Natural killer cell (primary cell): ENCODE results near the gene TTF2. TPM values are rescaled to one million over a fixed set of nuclear protein-coding genes. Genes with fewer than 3 reads are reported as not detected.

ENCODE experiments used
- ATAC-seq, 3 donors: fragments of 150-1000 bp in 2 of 3; fragments of 200-7000 bp in 1 of 3; cut with Tn5 transposase; 1 replicate in 1 of 3; 2 replicates in 2 of 3; pipeline ENCODE4 v1.10.0; 2021; ENCODE audit warnings: mild to moderate bottlenecking in 2 of 3, moderate library complexity in 2 of 3
- DNase-seq, 2 donors: peaks; one replicate each; pipeline versions ENCODE4 v3.0.0 to v3.0.0-alpha.2; 2013 to 2021; ENCODE audit warnings: mixed read lengths in 1 of 2
- H3K27ac ChIP-seq: one replicate; pipeline ENCODE4 v1.5.1; 2013; ENCODE audit warnings: mild to moderate bottlenecking, low read length
- H3K27me3 ChIP-seq: one replicate; pipeline ENCODE4 v1.6.1; 2013; ENCODE audit warnings: low read length; ENCODE audit not compliant: control insufficient read depth, insufficient read depth
- H3K36me3 ChIP-seq: one replicate; pipeline ENCODE4 v1.6.1; 2013; ENCODE audit warnings: low read length; ENCODE audit not compliant: control insufficient read depth, insufficient read depth
- H3K4me1 ChIP-seq: one replicate; pipeline ENCODE4 v1.6.1; 2013; ENCODE audit warnings: low read length; ENCODE audit not compliant: control insufficient read depth, insufficient read depth
- H3K4me3 ChIP-seq: one replicate; pipeline ENCODE4 v1.5.1; 2013; ENCODE audit warnings: low read length
- H3K9me3 ChIP-seq: one replicate; pipeline ENCODE4 v1.6.1; 2013; ENCODE audit warnings: low read length; ENCODE audit not compliant: control insufficient read depth, insufficient read depth
- H3K27ac Mint-ChIP-seq, 2 donors: one replicate each; pipeline ENCODE4 v1.8.0; 2022; ENCODE audit warnings: mild to moderate bottlenecking in 2 of 2, mixed read lengths in 2 of 2, moderate library complexity in 1 of 2
- H3K27me3 Mint-ChIP-seq, 2 donors: one replicate each; pipeline ENCODE4 v1.8.0; 2022; ENCODE audit warnings: low read depth in 2 of 2, mixed read lengths in 2 of 2
- H3K36me3 Mint-ChIP-seq: one replicate; pipeline ENCODE4 v1.8.0; 2022; ENCODE audit warnings: mixed read lengths
- H3K4me1 Mint-ChIP-seq, 2 donors: one replicate each; pipeline ENCODE4 v1.8.0; 2022; ENCODE audit warnings: mixed read lengths in 2 of 2
- H3K4me3 Mint-ChIP-seq: one replicate; pipeline ENCODE4 v1.8.0; 2022; ENCODE audit warnings: mild to moderate bottlenecking, moderate library complexity, mixed read lengths
- H3K9me3 Mint-ChIP-seq, 2 donors: one replicate each; pipeline ENCODE4 v1.8.0; 2022; ENCODE audit warnings: mixed read lengths in 2 of 2
- CTCF ChIP-seq: fragments of 200-600 bp; IDR thresholded peaks from one replicate; pipeline ENCODE4 v1.8.0; 2022; ENCODE audit warnings: antibody characterized with exemption
- WGBS: methylation state at CpG from one replicate; pipeline ENCODE4 v1.1.7; 2013; ENCODE audit warnings: missing lambda C conversion rate; ENCODE audit not compliant: insufficient coverage; 5-methylcytosine and 5-hydroxymethylcytosine counted together
- intact Hi-C: fragments of 100-400 bp; cut with micrococcal nuclease; formaldehyde crosslinking; loops from one replicate; pipeline ENCODE4 v1.14.2; 2022
- total RNA-seq, 4 donors: library from RNA; stranded (reverse); fragments of 120-200 nt in 1 of 4; gene quantifications; one replicate each; pipeline versions ENCODE4 v1.2.3 to v1.2.4, GENCODE V29; 2013 to 2022

The TTF2 gene
- total RNA-seq, 3 donors from 2014 or later (not counting 1 experiment from before 2014, with no cell fraction given) = 17.9 to 24.7 (median 23.9) TPM

DNA sequence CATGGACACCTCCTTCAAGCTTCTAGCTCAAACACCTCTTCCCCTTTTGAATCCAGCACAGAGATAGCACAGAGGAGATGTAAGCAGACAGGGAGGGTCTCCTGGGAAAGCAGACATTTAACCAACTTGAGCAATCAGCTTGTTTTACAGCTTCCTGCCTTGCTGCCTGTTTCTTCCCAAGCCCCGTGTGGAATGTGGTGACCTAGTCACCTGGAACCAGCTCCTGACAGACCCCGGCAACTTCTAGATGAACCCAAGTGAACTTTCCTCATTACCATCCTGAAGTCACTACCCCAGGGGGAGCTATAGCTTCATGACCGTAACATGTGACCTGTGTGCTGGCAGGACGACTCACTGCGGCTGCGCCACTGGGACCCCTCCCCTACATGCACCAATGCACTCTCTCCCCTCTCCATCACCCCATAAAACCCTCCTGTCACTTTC lies 24.1 kb upstream of the TTF2 start:
- Mint-ChIP-seq H3K27me3 (no peaks in the 10 kb centered on the region), H3K4me1 (no peaks in the 10 kb centered on the region), H3K4me3 (no peak overlapping the region), H3K27ac (no peak overlapping the region), H3K9me3 (no peaks in the 10 kb centered on the region), H3K36me3 (no peaks in the 10 kb centered on the region)
- intact Hi-C loops = no loop called here
- no peaks in the 10 kb centered on the region for H3K9me3 ChIP-seq
- no peak overlapping the region for H3K27ac ChIP-seq
- DNase-seq (no peak), ATAC-seq (no peak)
- 77% methylated on average over 6 of the region's 6 CpGs for WGBS
- no peaks in the 10 kb centered on the region for H3K27me3 ChIP-seq
- no peak for TF ChIP-seq CTCF
- no peak overlapping the region for H3K4me3 ChIP-seq
- no peaks in the 10 kb centered on the region for H3K36me3 ChIP-seq
- H3K4me1 ChIP-seq = no peaks in the 10 kb centered on the region

DNA sequence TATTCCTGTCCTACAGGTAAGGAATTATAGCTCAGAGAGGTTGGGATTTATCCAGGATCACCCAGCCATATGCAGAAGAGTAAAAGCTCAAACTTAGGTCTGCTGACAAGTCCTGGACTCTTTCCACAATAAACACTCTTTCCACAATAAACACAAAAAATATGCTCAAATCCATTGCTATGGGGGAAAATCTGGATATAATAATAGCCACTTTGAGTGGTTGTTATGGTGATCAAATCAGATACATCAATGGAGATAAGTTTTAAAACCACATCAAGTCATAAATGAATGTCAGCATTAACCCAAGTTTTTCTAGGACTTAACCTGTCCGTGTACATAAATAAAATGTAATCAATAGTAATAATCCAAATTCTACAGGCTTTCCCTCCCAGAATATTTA lies 22.3 kb upstream of the TTF2 start:
- no peak for TF ChIP-seq CTCF
- ATAC-seq = no peak
- H3K4me3 Mint-ChIP-seq = no peak overlapping the region
- H3K9me3 ChIP-seq = no peaks in the 10 kb centered on the region
- no peak overlapping the region for H3K27ac Mint-ChIP-seq
- no peak overlapping the region for H3K27ac ChIP-seq
- H3K27me3 Mint-ChIP-seq = no peaks in the 10 kb centered on the region
- DNase-seq = no peak
- intact Hi-C loops = no loop called here
- H3K27me3 ChIP-seq = no peaks in the 10 kb centered on the region
- no peaks in the 10 kb centered on the region for H3K36me3 ChIP-seq
- H3K9me3 Mint-ChIP-seq = no peaks in the 10 kb centered on the region
- no peak overlapping the region for H3K4me3 ChIP-seq
- H3K4me1 Mint-ChIP-seq = no peaks in the 10 kb centered on the region
- H3K4me1 ChIP-seq = no peaks in the 10 kb centered on the region
- 100% methylated on average over 1 of the region's 1 CpG for WGBS
- no peaks in the 10 kb centered on the region for H3K36me3 Mint-ChIP-seq

- no peaks in the 10 kb centered on the region for H3K27me3 ChIP-seq
- no peaks in the 10 kb centered on the region for H3K9me3 ChIP-seq
- no peaks in the 10 kb centered on the region for H3K27me3 Mint-ChIP-seq
- no peak for TF ChIP-seq CTCF
- 95% methylated on average over 6 of the region's 6 CpGs for WGBS
- no peaks in the 10 kb centered on the region for H3K9me3 Mint-ChIP-seq
- H3K27ac ChIP-seq = no peak overlapping the region
- H3K27ac Mint-ChIP-seq = no peak overlapping the region
- H3K4me1 Mint-ChIP-seq = no peaks in the 10 kb centered on the region
- no peaks in the 10 kb centered on the region for H3K4me1 ChIP-seq
- no peaks in the 10 kb centered on the region for H3K36me3 Mint-ChIP-seq
- ATAC-seq (no peak), DNase-seq (no peak)
- no peak overlapping the region for H3K4me3 Mint-ChIP-seq
- no peaks in the 10 kb centered on the region for H3K36me3 ChIP-seq
- intact Hi-C loops = no loop called here
- H3K4me3 ChIP-seq = no peak overlapping the region
Measured at GRCh38 chr1:117038236-117038635, 21.9 kb upstream of the TTF2 start.

DNA sequence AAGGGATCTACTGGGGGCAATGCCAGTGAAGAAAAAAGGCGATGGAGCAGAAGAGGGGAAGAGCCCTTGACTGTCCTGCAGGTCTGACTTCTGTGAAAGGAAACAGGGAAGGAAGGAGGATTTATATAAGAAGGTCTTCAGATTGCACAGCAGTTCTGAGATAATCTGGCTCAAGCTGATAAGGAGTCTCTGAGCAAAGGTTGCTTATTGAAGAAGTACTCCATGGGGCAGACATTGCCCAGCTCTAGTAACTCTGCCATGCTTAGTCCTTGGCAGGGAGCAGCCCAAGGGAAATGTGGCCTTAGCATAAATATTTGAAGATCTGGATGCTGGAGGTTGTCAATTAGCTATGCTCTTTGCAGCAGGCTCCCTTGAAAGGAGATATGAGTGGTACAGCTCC lies 15.9 kb upstream of the TTF2 start:
- no peaks in the 10 kb centered on the region for H3K9me3 Mint-ChIP-seq
- no peaks in the 10 kb centered on the region for H3K36me3 Mint-ChIP-seq
- Histone ChIP-seq H3K4me3 (no peak overlapping the region), H3K36me3 (no peaks in the 10 kb centered on the region), H3K27ac (no peak overlapping the region), H3K4me1 (peaks cover 7% of the 10 kb centered on the region), H3K27me3 (no peaks in the 10 kb centered on the region), H3K9me3 (no peaks in the 10 kb centered on the region)
- ATAC-seq (no peak), DNase-seq (no peak)
- H3K4me3 Mint-ChIP-seq = no peak overlapping the region
- TF ChIP-seq CTCF = no peak
- no peak overlapping the region for H3K27ac Mint-ChIP-seq
- H3K4me1 Mint-ChIP-seq = peaks cover 9% of the 10 kb centered on the region in 2 donors
- intact Hi-C loops = no loop called here
- WGBS = 92% methylated on average over 1 of the region's 1 CpG
- H3K27me3 Mint-ChIP-seq = no peaks in the 10 kb centered on the region
